ENCODE measurements around the gene INCA1. TPM values are rescaled to one million over a fixed set of nuclear protein-coding genes. Genes with fewer than 3 reads are reported as not detected.

INCA1 gene
- total RNA-seq, 1 donor = 0.36 TPM

- no peak for DNase-seq (ENCODE audit: low read depth)
- no peak overlapping the region for H3K4me3 ChIP-seq (ENCODE audit: low read depth, low read length)
- TF ChIP-seq CTCF (IDR thresholded peaks at IDR 0.05; ENCODE audit: insufficient read depth, low read length) = no peak
Measured at GRCh38 chr17:5014357-5014756, 17.0 kb upstream of the INCA1 start.

- no peak for TF ChIP-seq CTCF (IDR thresholded peaks at IDR 0.05; ENCODE audit: insufficient read depth, low read length)
- peak; percentile 44 for DNase-seq (ENCODE audit: low read depth)
- H3K4me3 ChIP-seq (ENCODE audit: low read depth, low read length) = no peak overlapping the region
Measured at GRCh38 chr17:5011928-5012327, 14.6 kb upstream of the INCA1 start.

GRCh38 chr17:5003214-5003867 lies 6.0 kb upstream of the INCA1 start:
- DNase-seq (ENCODE audit: low read depth) = no peak
- no peak overlapping the region for H3K4me3 ChIP-seq (ENCODE audit: low read depth, low read length)
- TF ChIP-seq CTCF (IDR thresholded peaks at IDR 0.05; ENCODE audit: insufficient read depth, low read length) = no peak

GRCh38 chr17:5002121-5002788 lies 4.9 kb upstream of the INCA1 start:
- TF ChIP-seq CTCF (IDR thresholded peaks at IDR 0.05; ENCODE audit: insufficient read depth, low read length) = no peak
- no peak overlapping the region for H3K4me3 ChIP-seq (ENCODE audit: low read depth, low read length)
- no peak for DNase-seq (ENCODE audit: low read depth)

GRCh38 chr17:5000237-5000639 lies 2.9 kb upstream of the INCA1 start:
- no peak for TF ChIP-seq CTCF (IDR thresholded peaks at IDR 0.05; ENCODE audit: insufficient read depth, low read length)
- peak; percentile 51 for DNase-seq (ENCODE audit: low read depth)
- peak overlapping the region; percentile 97 for H3K4me3 ChIP-seq (ENCODE audit: low read depth, low read length)

GRCh38 chr17:4999430-5000093 lies 2.2 kb upstream of the INCA1 start:
- no peak for TF ChIP-seq CTCF (IDR thresholded peaks at IDR 0.05; ENCODE audit: insufficient read depth, low read length)
- DNase-seq (ENCODE audit: low read depth) = no peak
- peak overlapping the region; percentile 97 for H3K4me3 ChIP-seq (ENCODE audit: low read depth, low read length)

All from fibroblast of the aortic adventitia (primary cell).